HG03442 (cell line): ENCODE measurements around the gene LIMA1.
"Not testable (repeated sequence)": the region's sequence is repeated elsewhere in the genome, so short reads cannot be mapped to it uniquely, and the experiment has no call there.

Experiments used
- ATAC-seq: cut with Tn5 transposase; IDR thresholded peaks from one replicate; pipeline ENCODE4 v1.9.1; 2021; ENCODE audit warnings: mild to moderate bottlenecking, moderate library complexity; ENCODE audit not compliant: unreplicated experiment

Gene LIMA1

GRCh38 chr12:50220363-50220995 is 62.8 kb downstream of the LIMA1 start:
- peak; percentile 64 for ATAC-seq

GRCh38 chr12:50219544-50219943 is 63.8 kb downstream of the LIMA1 start:
- no peak for ATAC-seq

- not testable (repeated sequence) for ATAC-seq
Measured at GRCh38 chr12:50219001-50219400, 64.3 kb downstream of the LIMA1 start.

GRCh38 chr12:50218386-50218785 is 64.9 kb downstream of the LIMA1 start:
- no peak for ATAC-seq

GRCh38 chr12:50217202-50217601 is 66.1 kb downstream of the LIMA1 start:
- no peak for ATAC-seq

- no peak for ATAC-seq
Measured at GRCh38 chr12:50215033-50215432, 68.3 kb downstream of the LIMA1 start.

- ATAC-seq = no peak
Measured at GRCh38 chr12:50214018-50214417, 69.3 kb downstream of the LIMA1 start.

GRCh38 chr12:50213439-50213838 is 69.9 kb downstream of the LIMA1 start:
- no peak for ATAC-seq

- no peak for ATAC-seq
Measured at GRCh38 chr12:50212071-50212467, 71.3 kb downstream of the LIMA1 start.

- no peak for ATAC-seq
Measured at GRCh38 chr12:50211392-50212070, 71.8 kb downstream of the LIMA1 start.

- no peak for ATAC-seq
Measured at GRCh38 chr12:50207424-50207823, 75.9 kb downstream of the LIMA1 start.

GRCh38 chr12:50205648-50206047 is 77.7 kb downstream of the LIMA1 start:
- ATAC-seq = no peak

GRCh38 chr12:50203691-50204090 is 79.6 kb downstream of the LIMA1 start:
- no peak for ATAC-seq

- no peak for ATAC-seq
Measured at GRCh38 chr12:50201987-50202521, 81.3 kb downstream of the LIMA1 start.

GRCh38 chr12:50200552-50201273 is 82.6 kb downstream of the LIMA1 start:
- ATAC-seq = no peak

GRCh38 chr12:50198829-50199228 is 84.5 kb downstream of the LIMA1 start:
- no peak for ATAC-seq

- ATAC-seq = no peak
Measured at GRCh38 chr12:50197297-50197727, 86.0 kb downstream of the LIMA1 start.

- ATAC-seq = no peak
Measured at GRCh38 chr12:50196537-50196936, 86.8 kb downstream of the LIMA1 start.

- no peak for ATAC-seq
Measured at GRCh38 chr12:50195832-50196231, 87.5 kb downstream of the LIMA1 start.

- ATAC-seq = no peak
Measured at GRCh38 chr12:50192908-50193307, 90.4 kb downstream of the LIMA1 start.

GRCh38 chr12:50192236-50192635 is 91.1 kb downstream of the LIMA1 start:
- ATAC-seq = no peak

GRCh38 chr12:50190859-50191258 is 92.5 kb downstream of the LIMA1 start:
- no peak for ATAC-seq
